ENCODE results near the gene CHTF18. TPM values are rescaled to one million over a fixed set of nuclear protein-coding genes. Genes with fewer than 3 reads are reported as not detected.

Gene CHTF18
- total RNA-seq, 6 donors from 2014 or later: 4.1 to 39.8 (median 17.9) TPM

DNA sequence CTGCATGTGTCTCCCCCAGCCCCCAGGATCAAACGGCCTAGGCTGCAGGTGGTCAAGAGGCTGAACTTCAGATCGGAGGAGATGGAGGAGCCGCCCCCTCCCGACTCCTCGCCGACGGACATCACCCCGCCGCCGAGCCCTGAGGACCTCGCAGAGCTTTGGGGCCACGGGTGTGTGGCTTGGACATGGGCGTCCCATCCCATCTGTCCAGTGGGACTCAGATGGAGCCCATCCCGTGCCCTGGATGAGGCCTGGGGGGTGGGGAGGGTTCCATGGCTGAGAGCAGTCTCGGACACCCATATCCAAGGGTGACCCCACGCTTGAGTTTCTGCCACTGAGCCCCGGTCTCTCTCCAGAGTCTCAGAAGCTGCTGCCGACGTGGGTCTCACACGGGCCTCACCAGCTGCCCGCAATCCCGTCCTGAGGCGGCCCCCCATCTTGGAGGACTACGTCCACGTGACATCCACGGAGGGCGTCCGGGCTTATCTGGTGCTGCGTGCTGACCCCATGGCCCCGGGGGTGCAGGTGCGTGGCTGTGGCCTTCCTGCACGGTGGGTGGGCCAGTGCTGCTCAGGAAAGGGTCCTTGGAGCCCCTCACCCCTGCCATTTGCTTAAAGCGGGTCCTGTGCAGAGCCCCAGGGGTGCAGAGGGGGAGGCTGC lies 901 bp downstream of the CHTF18 start:
- peak overlapping the region in 1 of 4 donors; percentile 74 for H3K27ac ChIP-seq
- 88% methylated on average over 26 of the region's 33 CpGs; no CpG with 5 or more reads in 1 of the 2 donors for WGBS, 2 donors

GRCh38 chr16:790086-790485 lies 1.7 kb downstream of the CHTF18 start:
- Histone ChIP-seq H3K4me3 (no peak overlapping the region), H3K36me3 (peaks cover 0 to 24% (median 11%) of the 10 kb centered on the region in 4 donors), H3K9me3 (no peaks in the 10 kb centered on the region), H3K27ac (no peak overlapping the region), H3K4me1 (peaks cover 17 to 34% (median 19%) of the 10 kb centered on the region in 4 donors), H3K27me3 (no peaks in the 10 kb centered on the region)
- WGBS, 2 donors: 96 to 100% methylated on average over 1 to 17 of the region's 17 CpGs
- no peak for TF ChIP-seq CTCF (IDR thresholded peaks at IDR 0.05)
- TF ChIP-seq POLR2AphosphoS5 (IDR thresholded peaks at IDR 0.05): no peak
- TF ChIP-seq POLR2A (IDR thresholded peaks at IDR 0.05): no peak
- TF ChIP-seq EP300 (IDR thresholded peaks at IDR 0.05): no peak
- no peak for ATAC-seq (ENCODE audit: low FRiP score in 2 of 2)
- peak in 1 of 2 donors; percentile 72 for DNase-seq

More for the DNA sequence above, 901 bp downstream of the CHTF18 start:
- Histone ChIP-seq H3K4me3 (peak overlapping the region; percentile 82 to 100 (median 98)), H3K27me3 (no peaks in the 10 kb centered on the region), H3K36me3 (peaks cover 0 to 26% (median 11%) of the 10 kb centered on the region in 4 donors), H3K9me3 (no peaks in the 10 kb centered on the region), H3K4me1 (peaks cover 17 to 34% (median 19%) of the 10 kb centered on the region in 4 donors)
- TF ChIP-seq EP300 (IDR thresholded peaks at IDR 0.05): no peak
- peak in 1 of 2 donors; percentile 77 for DNase-seq
- ATAC-seq (ENCODE audit: low FRiP score in 2 of 2): no peak

- DNase-seq (peak in 1 of 2 donors; percentile 77), ATAC-seq (ENCODE audit: low FRiP score in 2 of 2) (no peak)
- H3K4me1 ChIP-seq: peaks cover 17 to 28% (median 19%) of the 10 kb centered on the region in 4 donors
- H3K27me3 ChIP-seq: no peaks in the 10 kb centered on the region
- no peaks in the 10 kb centered on the region for H3K9me3 ChIP-seq
- H3K27ac ChIP-seq: no peak overlapping the region
- no peak overlapping the region for H3K4me3 ChIP-seq
- WGBS, 2 donors: 97% methylated on average over 22 to 23 of the region's 23 CpGs
- no peak for TF ChIP-seq EP300 (IDR thresholded peaks at IDR 0.05)
- TF ChIP-seq POLR2AphosphoS5 (IDR thresholded peaks at IDR 0.05): no peak
- TF ChIP-seq POLR2A (IDR thresholded peaks at IDR 0.05): no peak
- no peak for TF ChIP-seq CTCF (IDR thresholded peaks at IDR 0.05)
- H3K36me3 ChIP-seq: peaks cover 0 to 17% (median 6%) of the 10 kb centered on the region in 4 donors
Observed at GRCh38 chr16:791131-791530, 2.7 kb downstream of the CHTF18 start.

DNA sequence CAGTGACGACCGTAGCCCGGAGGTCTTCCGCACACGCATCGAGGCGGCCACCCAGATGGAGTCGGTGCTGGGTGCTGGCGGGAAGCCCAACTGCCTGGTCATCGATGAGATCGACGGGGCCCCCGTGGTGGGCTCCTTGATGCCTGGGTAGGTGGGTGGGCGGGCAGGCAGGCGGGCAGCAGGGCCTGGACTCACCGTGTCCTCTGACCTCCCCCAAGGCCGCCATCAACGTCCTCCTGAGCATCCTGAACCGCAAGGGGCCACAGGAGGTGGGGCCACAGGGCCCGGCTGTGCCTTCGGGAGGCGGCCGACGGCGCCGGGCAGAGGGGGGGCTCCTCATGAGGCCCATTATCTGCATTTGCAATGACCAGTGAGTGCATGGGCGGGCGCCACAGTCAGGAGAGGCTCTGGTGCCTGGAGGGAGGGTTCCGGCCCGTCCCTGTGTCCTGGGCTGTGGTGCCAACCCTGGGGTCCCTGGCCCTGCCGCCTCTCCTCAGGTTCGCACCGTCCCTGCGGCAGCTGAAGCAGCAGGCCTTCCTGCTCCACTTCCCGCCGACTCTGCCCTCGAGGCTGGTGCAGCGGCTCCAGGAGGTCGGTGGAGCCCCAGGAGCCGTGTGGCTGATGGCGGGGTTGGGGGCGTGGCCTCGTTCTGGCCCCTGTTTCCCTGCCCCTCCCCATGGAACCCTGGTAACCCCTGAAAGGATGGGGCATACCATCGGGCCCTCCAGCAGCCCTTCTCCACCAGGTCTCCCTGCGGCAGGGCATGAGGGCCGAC lies 4.0 kb downstream of the CHTF18 start:
- Histone ChIP-seq H3K4me3 (no peak overlapping the region), H3K9me3 (no peaks in the 10 kb centered on the region), H3K27ac (no peak overlapping the region), H3K27me3 (no peaks in the 10 kb centered on the region), H3K36me3 (peaks cover 0 to 8% (median 3%) of the 10 kb centered on the region in 4 donors), H3K4me1 (peaks cover 9 to 18% (median 13%) of the 10 kb centered on the region in 4 donors)
- no peak for TF ChIP-seq EP300 (IDR thresholded peaks at IDR 0.05)
- TF ChIP-seq POLR2AphosphoS5 (IDR thresholded peaks at IDR 0.05): no peak
- no peak for TF ChIP-seq CTCF (IDR thresholded peaks at IDR 0.05)
- no peak for TF ChIP-seq POLR2A (IDR thresholded peaks at IDR 0.05)
- ATAC-seq (ENCODE audit: low FRiP score in 2 of 2) (no peak), DNase-seq (peak in 1 of 2 donors; percentile 77)
- 94 to 98% methylated on average over 8 to 41 of the region's 46 CpGs for WGBS, 2 donors

DNA sequence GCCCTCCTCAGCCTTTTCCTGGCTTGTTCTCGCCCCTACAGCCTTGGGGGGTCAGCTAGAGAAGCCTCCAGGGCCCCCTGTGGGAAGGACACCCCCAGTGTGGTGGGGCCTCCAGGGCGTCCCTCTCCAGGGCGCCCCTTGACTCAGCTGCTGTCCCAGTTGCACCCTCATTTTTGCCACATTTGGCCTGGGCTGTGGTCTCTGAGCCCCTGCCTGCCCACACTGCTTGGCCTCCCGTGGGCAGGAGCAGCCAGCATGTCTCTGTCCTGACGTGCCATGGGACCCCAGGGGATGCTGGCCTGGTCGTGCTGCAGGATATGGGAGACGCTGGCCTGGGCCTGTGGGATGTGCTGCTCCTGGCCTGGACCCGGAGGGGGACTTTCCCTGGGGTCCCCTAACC lies 5.0 kb downstream of the CHTF18 start:
- Histone ChIP-seq H3K36me3 (peaks cover 0 to 8% (median 3%) of the 10 kb centered on the region in 4 donors), H3K4me1 (peaks cover 6 to 12% (median 9%) of the 10 kb centered on the region in 4 donors), H3K27ac (no peak overlapping the region), H3K9me3 (no peaks in the 10 kb centered on the region), H3K27me3 (no peaks in the 10 kb centered on the region), H3K4me3 (no peak overlapping the region)
- TF ChIP-seq POLR2AphosphoS5 (IDR thresholded peaks at IDR 0.05): no peak
- DNase-seq (peak in 1 of 2 donors; percentile 54), ATAC-seq (ENCODE audit: low FRiP score in 2 of 2) (no peak)
- 95 to 100% methylated on average over 2 to 8 of the region's 8 CpGs for WGBS, 2 donors
